Left renal pelvis (tissue), 4 donors: ENCODE data around the gene MACROD2. TPM values are rescaled to one million over a fixed set of nuclear protein-coding genes. Genes with fewer than 3 reads are reported as not detected.

ENCODE experiments used
- DNase-seq, 4 donors: peaks; one replicate each; pipeline ENCODE4 v3.0.0-alpha.2; 2013; ENCODE audit warnings: low read depth in 4 of 4, low spot score in 3 of 4
- polyA plus RNA-seq, 4 donors: library from polyadenylated mRNA; unstranded; fragments of 120-200 nt; gene quantifications; one replicate each; pipeline ENCODE4 v1.2.1, GENCODE V29; 2013; ENCODE audit not compliant: insufficient read length in 4 of 4

Gene MACROD2
- polyA plus RNA-seq, 4 donors, result 7.0 to 17.8 (median 12.7) TPM

GRCh38 chr20:14331646-14332045 is 336.3 kb downstream of the MACROD2 start:
- no peak for DNase-seq

- peak in 1 of 4 donors; percentile 36 for DNase-seq
These were observed 337.6 kb downstream of the MACROD2 start for GRCh38 chr20:14332866-14333265.

- DNase-seq, result no peak
These were observed 338.4 kb downstream of the MACROD2 start for GRCh38 chr20:14333721-14334120.

- peak; percentile 66 to 78 (median 75) for DNase-seq
These were observed 339.1 kb downstream of the MACROD2 start for GRCh38 chr20:14334306-14334930.

GRCh38 chr20:14335052-14335451 is 339.7 kb downstream of the MACROD2 start:
- no peak for DNase-seq

GRCh38 chr20:14336686-14337085 is 341.4 kb downstream of the MACROD2 start:
- DNase-seq, result peak in 2 of 4 donors; percentile 49 to 71

GRCh38 chr20:14337400-14338171 is 342.3 kb downstream of the MACROD2 start, which contains the start of gene FLRT3:
FLRT3 (minus strand) TSS chr20:14337612; CDS start chr20:14327506, 10,106 bp downstream.
- DNase-seq, result peak; percentile 95 to 97 (median 96)

- DNase-seq, result no peak
These were observed 346.5 kb downstream of the MACROD2 start for GRCh38 chr20:14341801-14342200.

GRCh38 chr20:14342918-14343317 is 347.6 kb downstream of the MACROD2 start:
- DNase-seq, result no peak

- no peak for DNase-seq
These were observed 348.3 kb downstream of the MACROD2 start for GRCh38 chr20:14343491-14344065.

- DNase-seq, result no peak
These were observed 349.4 kb downstream of the MACROD2 start for GRCh38 chr20:14344746-14345145.

GRCh38 chr20:14355791-14356190 is 360.5 kb downstream of the MACROD2 start:
- no peak for DNase-seq

- DNase-seq, result no peak
These were observed 365.1 kb downstream of the MACROD2 start for GRCh38 chr20:14360416-14360815.

GRCh38 chr20:14361509-14362345 is 366.4 kb downstream of the MACROD2 start:
- DNase-seq, result no peak

GRCh38 chr20:14374196-14374595 is 378.9 kb downstream of the MACROD2 start:
- no peak for DNase-seq

GRCh38 chr20:14375416-14375985 is 380.2 kb downstream of the MACROD2 start:
- no peak for DNase-seq

- no peak for DNase-seq
These were observed 383.0 kb downstream of the MACROD2 start for GRCh38 chr20:14378326-14378725.

GRCh38 chr20:14383335-14383734 is 388.0 kb downstream of the MACROD2 start:
- DNase-seq, result no peak

GRCh38 chr20:14384416-14385175 is 389.3 kb downstream of the MACROD2 start:
- DNase-seq, result no peak
